ENCODE data around the gene SMIM32. TPM values are rescaled to one million over a fixed set of nuclear protein-coding genes. Genes with fewer than 3 reads are reported as not detected.

Gene SMIM32
- total and polyA plus RNA-seq, 2 experiments from 2014 or later, result 0.27 to 0.56 TPM

DNA sequence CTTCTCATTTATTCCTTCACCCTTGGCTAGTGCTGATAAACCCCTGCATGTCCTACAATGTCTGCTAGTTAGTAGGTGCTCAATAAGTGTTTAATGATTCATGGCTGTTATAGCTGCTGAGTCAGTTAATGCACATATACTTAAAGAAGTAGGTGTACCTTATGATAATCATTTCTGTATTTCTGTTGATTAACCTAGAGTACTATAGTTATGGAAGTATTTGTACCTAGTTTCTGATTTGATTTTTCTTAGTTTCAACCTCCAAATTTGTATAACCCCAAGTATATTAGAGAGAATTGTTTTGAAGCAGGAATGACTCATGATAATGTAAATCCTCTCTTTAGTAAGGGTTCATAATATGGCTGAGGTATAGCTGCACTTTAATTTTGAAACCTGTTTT is 51.4 kb downstream of the SMIM32 start:
- DNase-seq (ENCODE audit: low spot score), result no peak
- ATAC-seq, result no peak
- Histone ChIP-seq H3K36me3 (ENCODE audit: insufficient read depth) (no peaks in the 10 kb centered on the region), H3K9me2 (ENCODE audit: insufficient read depth) (no peaks in the 10 kb centered on the region), H3K4me3 (no peak overlapping the region), H3K27me3 (ENCODE audit: insufficient read depth) (no peaks in the 10 kb centered on the region), H3K79me2 (replicated peaks; ENCODE audit: insufficient read depth) (peaks cover 100% of the 10 kb centered on the region), H2AFZ (no peak overlapping the region), H4K20me1 (replicated peaks; ENCODE audit: insufficient read depth) (peaks cover 80% of the 10 kb centered on the region), H3F3A (replicated peaks; ENCODE audit: low read depth) (no peaks in the 10 kb centered on the region), H3K4me1 (ENCODE audit: insufficient read depth) (peaks cover 7% of the 10 kb centered on the region; the same call in 1 of the 2 replicates), H3K4me2 (no peak overlapping the region), H3K27ac (ENCODE audit: low read depth) (no peak overlapping the region)
- no peak overlapping the region for H3K27ac Mint-ChIP-seq
- no peaks in the 10 kb centered on the region for H3K9me3 Mint-ChIP-seq
- no peaks in the 10 kb centered on the region for H3K36me3 Mint-ChIP-seq (ENCODE audit: low read depth)
- no peaks in the 10 kb centered on the region for H3K27me3 Mint-ChIP-seq (ENCODE audit: insufficient read depth, low read depth, poor library complexity)
- H3K4me1 Mint-ChIP-seq, result peaks cover 22% of the 10 kb centered on the region; the same call in 2 of the 3 replicates
- TF ChIP-seq NANOG (IDR thresholded peaks at IDR 0.05; ENCODE audit: borderline replicate concordance) (no peak), EZH2 (IDR thresholded peaks at IDR 0.05; ENCODE audit: low read depth, unreplicated experiment) (no peak), STAT1 (IDR thresholded peaks at IDR 0.05; ENCODE audit: unreplicated experiment) (no peak), ZNF114 (CRISPR knock-in tag; IDR thresholded peaks at IDR 0.05) (no peak), POLR2AphosphoS5 (IDR thresholded peaks at IDR 0.05; ENCODE audit: low read depth) (no peak), JUNB (IDR thresholded peaks at IDR 0.05; ENCODE audit: unreplicated experiment) (no peak), EZH2phosphoT487 (IDR thresholded peaks at IDR 0.05; ENCODE audit: unreplicated experiment) (no peak), ZNF331 (CRISPR knock-in tag; IDR thresholded peaks at IDR 0.05; ENCODE audit: low read depth) (no peak), CREB1 (CRISPR knock-in tag; IDR thresholded peaks at IDR 0.05; ENCODE audit: low read depth) (no peak)
- TF ChIP-seq, protein P1, sequence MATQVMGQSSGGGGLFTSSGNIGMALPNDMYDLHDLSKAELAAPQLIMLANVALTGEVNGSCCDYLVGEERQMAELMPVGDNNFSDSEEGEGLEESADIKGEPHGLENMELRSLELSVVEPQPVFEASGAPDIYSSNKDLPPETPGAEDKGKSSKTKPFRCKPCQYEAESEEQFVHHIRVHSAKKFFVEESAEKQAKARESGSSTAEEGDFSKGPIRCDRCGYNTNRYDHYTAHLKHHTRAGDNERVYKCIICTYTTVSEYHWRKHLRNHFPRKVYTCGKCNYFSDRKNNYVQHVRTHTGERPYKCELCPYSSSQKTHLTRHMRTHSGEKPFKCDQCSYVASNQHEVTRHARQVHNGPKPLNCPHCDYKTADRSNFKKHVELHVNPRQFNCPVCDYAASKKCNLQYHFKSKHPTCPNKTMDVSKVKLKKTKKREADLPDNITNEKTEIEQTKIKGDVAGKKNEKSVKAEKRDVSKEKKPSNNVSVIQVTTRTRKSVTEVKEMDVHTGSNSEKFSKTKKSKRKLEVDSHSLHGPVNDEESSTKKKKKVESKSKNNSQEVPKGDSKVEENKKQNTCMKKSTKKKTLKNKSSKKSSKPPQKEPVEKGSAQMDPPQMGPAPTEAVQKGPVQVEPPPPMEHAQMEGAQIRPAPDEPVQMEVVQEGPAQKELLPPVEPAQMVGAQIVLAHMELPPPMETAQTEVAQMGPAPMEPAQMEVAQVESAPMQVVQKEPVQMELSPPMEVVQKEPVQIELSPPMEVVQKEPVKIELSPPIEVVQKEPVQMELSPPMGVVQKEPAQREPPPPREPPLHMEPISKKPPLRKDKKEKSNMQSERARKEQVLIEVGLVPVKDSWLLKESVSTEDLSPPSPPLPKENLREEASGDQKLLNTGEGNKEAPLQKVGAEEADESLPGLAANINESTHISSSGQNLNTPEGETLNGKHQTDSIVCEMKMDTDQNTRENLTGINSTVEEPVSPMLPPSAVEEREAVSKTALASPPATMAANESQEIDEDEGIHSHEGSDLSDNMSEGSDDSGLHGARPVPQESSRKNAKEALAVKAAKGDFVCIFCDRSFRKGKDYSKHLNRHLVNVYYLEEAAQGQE (IDR thresholded peaks at IDR 0.05; ENCODE audit: unreplicated experiment), result no peak
- TF ChIP-seq, protein P2, sequence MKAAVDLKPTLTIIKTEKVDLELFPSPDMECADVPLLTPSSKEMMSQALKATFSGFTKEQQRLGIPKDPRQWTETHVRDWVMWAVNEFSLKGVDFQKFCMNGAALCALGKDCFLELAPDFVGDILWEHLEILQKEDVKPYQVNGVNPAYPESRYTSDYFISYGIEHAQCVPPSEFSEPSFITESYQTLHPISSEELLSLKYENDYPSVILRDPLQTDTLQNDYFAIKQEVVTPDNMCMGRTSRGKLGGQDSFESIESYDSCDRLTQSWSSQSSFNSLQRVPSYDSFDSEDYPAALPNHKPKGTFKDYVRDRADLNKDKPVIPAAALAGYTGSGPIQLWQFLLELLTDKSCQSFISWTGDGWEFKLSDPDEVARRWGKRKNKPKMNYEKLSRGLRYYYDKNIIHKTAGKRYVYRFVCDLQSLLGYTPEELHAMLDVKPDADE (IDR thresholded peaks at IDR 0.05), result no peak
- TF ChIP-seq, protein P3, sequence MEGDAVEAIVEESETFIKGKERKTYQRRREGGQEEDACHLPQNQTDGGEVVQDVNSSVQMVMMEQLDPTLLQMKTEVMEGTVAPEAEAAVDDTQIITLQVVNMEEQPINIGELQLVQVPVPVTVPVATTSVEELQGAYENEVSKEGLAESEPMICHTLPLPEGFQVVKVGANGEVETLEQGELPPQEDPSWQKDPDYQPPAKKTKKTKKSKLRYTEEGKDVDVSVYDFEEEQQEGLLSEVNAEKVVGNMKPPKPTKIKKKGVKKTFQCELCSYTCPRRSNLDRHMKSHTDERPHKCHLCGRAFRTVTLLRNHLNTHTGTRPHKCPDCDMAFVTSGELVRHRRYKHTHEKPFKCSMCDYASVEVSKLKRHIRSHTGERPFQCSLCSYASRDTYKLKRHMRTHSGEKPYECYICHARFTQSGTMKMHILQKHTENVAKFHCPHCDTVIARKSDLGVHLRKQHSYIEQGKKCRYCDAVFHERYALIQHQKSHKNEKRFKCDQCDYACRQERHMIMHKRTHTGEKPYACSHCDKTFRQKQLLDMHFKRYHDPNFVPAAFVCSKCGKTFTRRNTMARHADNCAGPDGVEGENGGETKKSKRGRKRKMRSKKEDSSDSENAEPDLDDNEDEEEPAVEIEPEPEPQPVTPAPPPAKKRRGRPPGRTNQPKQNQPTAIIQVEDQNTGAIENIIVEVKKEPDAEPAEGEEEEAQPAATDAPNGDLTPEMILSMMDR (conservative IDR thresholded peaks at IDR 0.05; ENCODE audit: low read depth in 2 of 2), result no peak
- TF ChIP-seq, protein P4, sequence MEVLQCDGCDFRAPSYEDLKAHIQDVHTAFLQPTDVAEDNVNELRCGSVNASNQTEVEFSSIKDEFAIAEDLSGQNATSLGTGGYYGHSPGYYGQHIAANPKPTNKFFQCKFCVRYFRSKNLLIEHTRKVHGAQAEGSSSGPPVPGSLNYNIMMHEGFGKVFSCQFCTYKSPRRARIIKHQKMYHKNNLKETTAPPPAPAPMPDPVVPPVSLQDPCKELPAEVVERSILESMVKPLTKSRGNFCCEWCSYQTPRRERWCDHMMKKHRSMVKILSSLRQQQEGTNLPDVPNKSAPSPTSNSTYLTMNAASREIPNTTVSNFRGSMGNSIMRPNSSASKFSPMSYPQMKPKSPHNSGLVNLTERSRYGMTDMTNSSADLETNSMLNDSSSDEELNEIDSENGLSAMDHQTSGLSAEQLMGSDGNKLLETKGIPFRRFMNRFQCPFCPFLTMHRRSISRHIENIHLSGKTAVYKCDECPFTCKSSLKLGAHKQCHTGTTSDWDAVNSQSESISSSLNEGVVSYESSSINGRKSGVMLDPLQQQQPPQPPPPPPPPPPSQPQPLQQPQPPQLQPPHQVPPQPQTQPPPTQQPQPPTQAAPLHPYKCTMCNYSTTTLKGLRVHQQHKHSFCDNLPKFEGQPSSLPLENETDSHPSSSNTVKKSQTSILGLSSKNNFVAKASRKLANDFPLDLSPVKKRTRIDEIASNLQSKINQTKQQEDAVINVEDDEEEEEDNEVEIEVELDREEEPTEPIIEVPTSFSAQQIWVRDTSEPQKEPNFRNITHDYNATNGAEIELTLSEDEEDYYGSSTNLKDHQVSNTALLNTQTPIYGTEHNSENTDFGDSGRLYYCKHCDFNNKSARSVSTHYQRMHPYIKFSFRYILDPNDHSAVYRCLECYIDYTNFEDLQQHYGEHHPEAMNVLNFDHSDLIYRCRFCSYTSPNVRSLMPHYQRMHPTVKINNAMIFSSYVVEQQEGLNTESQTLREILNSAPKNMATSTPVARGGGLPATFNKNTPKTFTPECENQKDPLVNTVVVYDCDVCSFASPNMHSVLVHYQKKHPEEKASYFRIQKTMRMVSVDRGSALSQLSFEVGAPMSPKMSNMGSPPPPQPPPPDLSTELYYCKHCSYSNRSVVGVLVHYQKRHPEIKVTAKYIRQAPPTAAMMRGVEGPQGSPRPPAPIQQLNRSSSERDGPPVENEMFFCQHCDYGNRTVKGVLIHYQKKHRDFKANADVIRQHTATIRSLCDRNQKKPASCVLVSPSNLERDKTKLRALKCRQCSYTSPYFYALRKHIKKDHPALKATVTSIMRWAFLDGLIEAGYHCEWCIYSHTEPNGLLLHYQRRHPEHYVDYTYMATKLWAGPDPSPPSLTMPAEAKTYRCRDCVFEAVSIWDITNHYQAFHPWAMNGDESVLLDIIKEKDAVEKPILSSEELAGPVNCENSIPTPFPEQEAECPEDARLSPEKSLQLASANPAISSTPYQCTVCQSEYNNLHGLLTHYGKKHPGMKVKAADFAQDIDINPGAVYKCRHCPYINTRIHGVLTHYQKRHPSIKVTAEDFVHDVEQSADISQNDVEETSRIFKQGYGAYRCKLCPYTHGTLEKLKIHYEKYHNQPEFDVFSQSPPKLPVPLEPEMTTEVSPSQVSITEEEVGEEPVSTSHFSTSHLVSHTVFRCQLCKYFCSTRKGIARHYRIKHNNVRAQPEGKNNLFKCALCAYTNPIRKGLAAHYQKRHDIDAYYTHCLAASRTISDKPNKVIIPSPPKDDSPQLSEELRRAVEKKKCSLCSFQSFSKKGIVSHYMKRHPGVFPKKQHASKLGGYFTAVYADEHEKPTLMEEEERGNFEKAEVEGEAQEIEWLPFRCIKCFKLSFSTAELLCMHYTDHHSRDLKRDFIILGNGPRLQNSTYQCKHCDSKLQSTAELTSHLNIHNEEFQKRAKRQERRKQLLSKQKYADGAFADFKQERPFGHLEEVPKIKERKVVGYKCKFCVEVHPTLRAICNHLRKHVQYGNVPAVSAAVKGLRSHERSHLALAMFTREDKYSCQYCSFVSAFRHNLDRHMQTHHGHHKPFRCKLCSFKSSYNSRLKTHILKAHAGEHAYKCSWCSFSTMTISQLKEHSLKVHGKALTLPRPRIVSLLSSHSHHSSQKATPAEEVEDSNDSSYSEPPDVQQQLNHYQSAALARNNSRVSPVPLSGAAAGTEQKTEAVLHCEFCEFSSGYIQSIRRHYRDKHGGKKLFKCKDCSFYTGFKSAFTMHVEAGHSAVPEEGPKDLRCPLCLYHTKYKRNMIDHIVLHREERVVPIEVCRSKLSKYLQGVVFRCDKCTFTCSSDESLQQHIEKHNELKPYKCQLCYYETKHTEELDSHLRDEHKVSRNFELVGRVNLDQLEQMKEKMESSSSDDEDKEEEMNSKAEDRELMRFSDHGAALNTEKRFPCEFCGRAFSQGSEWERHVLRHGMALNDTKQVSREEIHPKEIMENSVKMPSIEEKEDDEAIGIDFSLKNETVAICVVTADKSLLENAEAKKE (CRISPR knock-in tag; IDR thresholded peaks at IDR 0.05), result no peak
- no peak overlapping the region for H3K4me3 Mint-ChIP-seq

Data from GM23338 (cell line).